H1 (cell line): ENCODE results near the gene ADRA2A. TPM values are rescaled to one million over a fixed set of nuclear protein-coding genes. Genes with fewer than 3 reads are reported as not detected.

Experiments
- CTCF ChIA-PET: fragments of 300-600 bp; sonication (Branson Sonifier 250); formaldehyde crosslinking; loops from one replicate; lab custom pipeline; 2021; ENCODE audit not compliant: partially characterized antibody; lab: Charles Lee
- POLR2A ChIA-PET: fragments of 300-600 bp; sonication (Branson Sonifier 250); formaldehyde crosslinking; loops from one replicate; lab custom pipeline; 2021; ENCODE audit warnings: inconsistent platforms; ENCODE audit not compliant: partially characterized antibody; lab: Charles Lee
- DNase-seq, 2 experiments: peaks; one replicate each; pipeline versions ENCODE4 v3.0.0 to v3.0.0-alpha.2; 2010 to 2022; ENCODE audit warnings: low spot score in 2 of 2, low read depth in 1 of 2, mixed read lengths in 1 of 2
- FAIRE-seq: peaks from 2 replicates; lab custom pipeline; 2011; peaks lifted over from hg19 to GRCh38; lab: Jason Lieb, UNC
- H2AFZ ChIP-seq: 2 replicates; pipeline ENCODE4 v1.8.1; 2012; ENCODE audit warnings: low read length, inconsistent platforms
- H2AK5ac ChIP-seq: 2 replicates; pipeline ENCODE4 v1.6.1; 2013; ENCODE audit warnings: low read depth, low read length
- H2BK120ac ChIP-seq: replicated peaks from 2 replicates; pipeline ENCODE3; 2013; ENCODE audit warnings: low read depth, low read length, inconsistent platforms
- H2BK12ac ChIP-seq: 2 replicates; pipeline ENCODE4 v1.6.1; 2013; ENCODE audit warnings: low read depth, low read length
- H2BK15ac ChIP-seq: 2 replicates; pipeline ENCODE4 v1.6.1; 2013; ENCODE audit warnings: low read length
- H2BK20ac ChIP-seq: 2 replicates; pipeline ENCODE4 v1.6.1; 2013; ENCODE audit warnings: low read length
- H2BK5ac ChIP-seq: 2 replicates; pipeline ENCODE4 v1.6.1; 2013; ENCODE audit warnings: low read depth, low read length
- H3K14ac ChIP-seq: 2 replicates; pipeline ENCODE4 v1.6.1; 2013; ENCODE audit warnings: inconsistent platforms; ENCODE audit not compliant: insufficient read length
- H3K18ac ChIP-seq: 2 replicates; pipeline ENCODE4 v1.6.1; 2013; ENCODE audit warnings: low read length; ENCODE audit errors: extremely low read depth
- H3K23ac ChIP-seq: 2 replicates; pipeline ENCODE4 v1.6.1; 2013; ENCODE audit warnings: inconsistent platforms; ENCODE audit not compliant: insufficient read length
- H3K23me2 ChIP-seq: 2 replicates; pipeline ENCODE4 v1.6.1; 2013; ENCODE audit warnings: low read depth, low read length
- H3K27ac ChIP-seq: 2 replicates; pipeline ENCODE4 v1.6.1; 2011; ENCODE audit warnings: low read depth, low read length, inconsistent platforms
- H3K27me3 ChIP-seq, 4 experiments: replicated peaks in 1 of 4; 1 replicate in 1 of 4; 2 replicates in 3 of 4; pipeline versions ENCODE4 v1.6.1 to v1.8.1; 2011 to 2013; ENCODE audit warnings: low read length in 3 of 4, mild to moderate bottlenecking in 3 of 4, inconsistent platforms in 2 of 4, mixed read lengths in 2 of 4, moderate library complexity in 1 of 4; ENCODE audit not compliant: control insufficient read depth in 3 of 4, insufficient read depth in 3 of 4; ENCODE audit errors: extremely low read depth in 1 of 4
- H3K36me3 ChIP-seq, 4 experiments: 2 replicates each; pipeline versions ENCODE4 v1.6.1 to v1.8.1; 2011 to 2013; ENCODE audit warnings: mild to moderate bottlenecking in 4 of 4, low read length in 3 of 4, moderate library complexity in 2 of 4, control low read depth in 1 of 4, inconsistent platforms in 1 of 4; ENCODE audit not compliant: insufficient read depth in 4 of 4, control insufficient read depth in 2 of 4
- H3K4ac ChIP-seq: replicated peaks from 2 replicates; pipeline ENCODE3; 2013; ENCODE audit warnings: low read length, low read depth, mixed read lengths, inconsistent platforms; ENCODE audit not compliant: insufficient read length
- H3K4me1 ChIP-seq, 4 experiments: replicated peaks in 1 of 4; 1 replicate in 1 of 4; 2 replicates in 3 of 4; pipeline versions ENCODE4 v1.6.1 to v1.8.1; 2011 to 2013; ENCODE audit warnings: low read length in 3 of 4, inconsistent platforms in 2 of 4, mixed read lengths in 1 of 4; ENCODE audit not compliant: insufficient read depth in 4 of 4, control insufficient read depth in 3 of 4
- H3K4me2 ChIP-seq, 2 experiments: 2 replicates each; pipeline versions ENCODE4 v1.6.1 to v1.8.1; 2011 to 2013; ENCODE audit warnings: low read depth in 2 of 2, low read length in 2 of 2, control low read depth in 1 of 2, inconsistent platforms in 1 of 2, mild to moderate bottlenecking in 1 of 2; ENCODE audit not compliant: insufficient read depth in 1 of 2
- H3K4me3 ChIP-seq, 4 experiments: fragments of 200-600, 300-600 bp in 1 of 4; sonication (generic), shearing (Covaris generic), sonication (Bioruptor Twin) in 1 of 4; 2 replicates each; pipeline versions ENCODE4 v1.5.1 to v1.8.1; 2011 to 2016; ENCODE audit warnings: low read length in 4 of 4, low read depth in 3 of 4, control low read depth in 2 of 4, inconsistent platforms in 2 of 4, mild to moderate bottlenecking in 2 of 4, mixed read lengths in 1 of 4, moderate library complexity in 1 of 4; ENCODE audit not compliant: insufficient read depth in 2 of 4; ENCODE audit errors: extremely low read depth in 1 of 4
- H3K56ac ChIP-seq: replicated peaks from 2 replicates; pipeline ENCODE3; 2013; ENCODE audit warnings: low read depth, mild to moderate bottlenecking, mixed read lengths, low read length, inconsistent platforms; ENCODE audit not compliant: insufficient read length
- H3K79me1 ChIP-seq: 2 replicates; pipeline ENCODE4 v1.6.1; 2013; ENCODE audit warnings: low read depth, low read length, control low read depth
- H3K79me2 ChIP-seq, 2 experiments: 2 replicates each; pipeline versions ENCODE4 v1.6.1 to v1.8.1; 2012 to 2013; ENCODE audit warnings: low read length in 2 of 2, mild to moderate bottlenecking in 2 of 2, inconsistent platforms in 1 of 2; ENCODE audit not compliant: insufficient read depth in 2 of 2, control insufficient read depth in 1 of 2
- H3K9ac ChIP-seq, 4 experiments: replicated peaks in 1 of 4; 1 replicate in 1 of 4; 2 replicates in 3 of 4; pipeline versions ENCODE4 v1.6.1 to v1.8.1; 2011 to 2013; ENCODE audit warnings: low read depth in 3 of 4, low read length in 3 of 4, control low read depth in 2 of 4, mild to moderate bottlenecking in 2 of 4, moderate library complexity in 2 of 4, inconsistent platforms in 1 of 4; ENCODE audit errors: extremely low read depth in 1 of 4
- H3K9me3 ChIP-seq, 2 experiments: 2 replicates each; pipeline versions ENCODE4 v1.6.1 to v1.8.1; 2012 to 2013; ENCODE audit warnings: mild to moderate bottlenecking in 2 of 2, moderate library complexity in 2 of 2, control low read depth in 1 of 2, inconsistent platforms in 1 of 2, low read depth in 1 of 2, low read length in 1 of 2, mixed read lengths in 1 of 2; ENCODE audit not compliant: insufficient read depth in 2 of 2
- H4K20me1 ChIP-seq, 2 experiments: replicated peaks in 1 of 2; 2 replicates each; pipeline versions ENCODE3 to v1.8.1; 2011 to 2013; ENCODE audit warnings: inconsistent platforms in 2 of 2, low read length in 2 of 2, mild to moderate bottlenecking in 1 of 2; ENCODE audit not compliant: insufficient read depth in 2 of 2, control insufficient read depth in 1 of 2
- H4K5ac ChIP-seq: 2 replicates; pipeline ENCODE4 v1.6.1; 2013; ENCODE audit warnings: low read length, low read depth, mixed read lengths, inconsistent platforms; ENCODE audit not compliant: insufficient read length
- H4K8ac ChIP-seq: 2 replicates; pipeline ENCODE4 v1.8.0; 2013; ENCODE audit warnings: mild to moderate bottlenecking, moderate library complexity, low read length, inconsistent platforms; ENCODE audit not compliant: insufficient read depth; ENCODE audit errors: extremely low read depth
- H4K91ac ChIP-seq: replicated peaks from 2 replicates; pipeline ENCODE3; 2013; ENCODE audit warnings: low read length, mixed read lengths, inconsistent platforms; ENCODE audit not compliant: insufficient read length
- CREB1 ChIP-seq: IDR thresholded peaks from 2 replicates; pipeline ENCODE4 v1.6.1; 2012; ENCODE audit warnings: inconsistent platforms
- KDM4A ChIP-seq: IDR thresholded peaks from one replicate; pipeline ENCODE4 v1.7.1; 2012; ENCODE audit warnings: low read depth, mild to moderate bottlenecking, moderate library complexity, low read length, inconsistent platforms; ENCODE audit not compliant: severe bottlenecking
- NANOG ChIP-seq: IDR thresholded peaks from 2 replicates; pipeline ENCODE4 v1.6.1; 2011; ENCODE audit warnings: low read length, low read depth, mild to moderate bottlenecking, inconsistent platforms; ENCODE audit not compliant: insufficient read depth, poor library complexity, severe bottlenecking
- NRF1 ChIP-seq: IDR thresholded peaks from 2 replicates; pipeline ENCODE4 v1.6.1; 2011; ENCODE audit warnings: mild to moderate bottlenecking, low read depth, low read length, improper control_type of control experiment
- SUZ12 ChIP-seq: fragments of 200-600 bp; sonication (generic); IDR thresholded peaks from 2 replicates; pipeline ENCODE4 v1.6.1; 2012; ENCODE audit warnings: mild to moderate bottlenecking, inconsistent platforms, low read length, moderate library complexity, mixed read lengths
- WGBS, 2 experiments: shearing (Covaris generic) in 1 of 2; methylation state at CpG; one replicate each; pipeline versions ENCODE4 v1.1.6 to v1.1.7; 2013 to 2015; ENCODE audit warnings: low lambda C conversion rate in 2 of 2, mixed read lengths in 2 of 2, inconsistent platforms in 1 of 2, low coverage in 1 of 2, missing lambda C conversion rate in 1 of 2; ENCODE audit not compliant: insufficient replicate concordance in 2 of 2, insufficient coverage in 1 of 2, insufficient read length in 1 of 2; ENCODE audit errors: extremely low coverage in 1 of 2, missing lambda C conversion rate in 1 of 2; 5-methylcytosine and 5-hydroxymethylcytosine counted together
- polyA plus RNA-seq, 7 experiments: library from polyadenylated mRNA; depleted of rRNA in 3 of 7; stranded (reverse) in 5 of 7; unstranded in 2 of 7; fragments of >200 nt in 5 of 7; fragments of 200-250 nt in 2 of 7; gene quantifications; 1 replicate in 5 of 7; 2 replicates in 1 of 7; 4 replicates in 1 of 7; pipeline versions ENCODE4 v1.2.1 to v1.2.3, GENCODE V29; 2011 to 2013; ENCODE audit warnings: missing spikeins in 2 of 7, mixed read lengths in 2 of 7
- total RNA-seq: library from RNA; stranded (reverse); fragmentation: NEBNext Ultra II Directional; extraction: Animal tissue kit (Norgen Biotek cat#: 25700); gene quantifications from 2 replicates; pipeline ENCODE4 v1.2.1, GENCODE V29; 2021
- TF ChIP-seq, protein P1 (sequence below): IDR thresholded peaks from 2 replicates; pipeline ENCODE4 v1.6.1; 2012; ENCODE audit warnings: inconsistent platforms

The ADRA2A gene
- total and polyA plus RNA-seq, 2 of the 8 experiments (the other 6 are each of a cell fraction or from before 2014, with no cell fraction given) = 5.9 to 6.2 TPM

DNA sequence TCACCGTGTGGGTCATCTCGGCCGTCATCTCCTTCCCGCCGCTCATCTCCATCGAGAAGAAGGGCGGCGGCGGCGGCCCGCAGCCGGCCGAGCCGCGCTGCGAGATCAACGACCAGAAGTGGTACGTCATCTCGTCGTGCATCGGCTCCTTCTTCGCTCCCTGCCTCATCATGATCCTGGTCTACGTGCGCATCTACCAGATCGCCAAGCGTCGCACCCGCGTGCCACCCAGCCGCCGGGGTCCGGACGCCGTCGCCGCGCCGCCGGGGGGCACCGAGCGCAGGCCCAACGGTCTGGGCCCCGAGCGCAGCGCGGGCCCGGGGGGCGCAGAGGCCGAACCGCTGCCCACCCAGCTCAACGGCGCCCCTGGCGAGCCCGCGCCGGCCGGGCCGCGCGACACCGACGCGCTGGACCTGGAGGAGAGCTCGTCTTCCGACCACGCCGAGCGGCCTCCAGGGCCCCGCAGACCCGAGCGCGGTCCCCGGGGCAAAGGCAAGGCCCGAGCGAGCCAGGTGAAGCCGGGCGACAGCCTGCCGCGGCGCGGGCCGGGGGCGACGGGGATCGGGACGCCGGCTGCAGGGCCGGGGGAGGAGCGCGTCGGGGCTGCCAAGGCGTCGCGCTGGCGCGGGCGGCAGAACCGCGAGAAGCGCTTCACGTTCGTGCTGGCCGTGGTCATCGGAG is 1.8 kb downstream of the ADRA2A start:
- WGBS, 2 experiments = 87% methylated on average over 34 of the region's 104 CpGs; no CpG with 5 or more reads in 1 of the 2 experiments
- H3K79me2 ChIP-seq = no peaks in the 10 kb centered on the region
- peaks cover 2 to 18% (median 10%) of the 10 kb centered on the region in 4 experiments for H3K4me1 ChIP-seq
- no peak overlapping the region for H3K23ac ChIP-seq
- H4K5ac ChIP-seq = no peak overlapping the region
- peak in 1 of 2 experiments; percentile 54 for DNase-seq
- H2AK5ac ChIP-seq = no peak overlapping the region
- no peak overlapping the region for H3K4ac ChIP-seq
- H2BK120ac ChIP-seq = no peak overlapping the region
- H3K79me1 ChIP-seq = no peaks in the 10 kb centered on the region
- peak overlapping the region; percentile 61; the same call in 1 of the 2 replicates for H2BK15ac ChIP-seq
- no peak overlapping the region for H2BK5ac ChIP-seq
- H3K23me2 ChIP-seq = no peaks in the 10 kb centered on the region; the same call in 1 of the 2 replicates
- H3K9ac ChIP-seq = no peak overlapping the region
- no peak overlapping the region for H3K27ac ChIP-seq
- peak overlapping the region; percentile 46; the same call in 1 of the 2 replicates for H4K8ac ChIP-seq
- TF ChIP-seq KDM4A = peak; percentile 31
- TF ChIP-seq, protein P1, sequence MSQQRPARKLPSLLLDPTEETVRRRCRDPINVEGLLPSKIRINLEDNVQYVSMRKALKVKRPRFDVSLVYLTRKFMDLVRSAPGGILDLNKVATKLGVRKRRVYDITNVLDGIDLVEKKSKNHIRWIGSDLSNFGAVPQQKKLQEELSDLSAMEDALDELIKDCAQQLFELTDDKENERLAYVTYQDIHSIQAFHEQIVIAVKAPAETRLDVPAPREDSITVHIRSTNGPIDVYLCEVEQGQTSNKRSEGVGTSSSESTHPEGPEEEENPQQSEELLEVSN = peak; percentile 17
- TF ChIP-seq NRF1 = no peak
- TF ChIP-seq NANOG = no peak
- peak; percentile 12; the same call in 1 of the 2 replicates for TF ChIP-seq SUZ12
- TF ChIP-seq CREB1 = 0 out of 2 replicates have a peak, but pooled peaks have one; percentile 38
- H3K4me2 ChIP-seq = peak overlapping the region; percentile 48 to 88
- ChIA-PET POLR2A (interaction anchor here (0.8 to 0.9 kb wide), 2 partner anchors 9 to 51 kb away, joined by 3 to 6 read pairs; no protein-coding TSS in a partner anchor), CTCF (interaction anchor here (0.6 to 6.8 kb wide), 13 partner anchors 9 to 444 kb away, joined by 3 to 83 read pairs (median 4); no protein-coding TSS in a partner anchor)
- H3K27me3 ChIP-seq = peaks cover 12 to 27% (median 24%) of the 10 kb centered on the region in 4 experiments
- peaks cover 0 to 2% of the 10 kb centered on the region in 2 experiments for H4K20me1 ChIP-seq
- H2AFZ ChIP-seq = 0 out of 2 replicates have a peak overlapping the region, but pooled peaks have one; percentile 73
- peak overlapping the region in 2 of 4 experiments; percentile 20 to 72; a peak in 4 of 8 replicates for H3K4me3 ChIP-seq
- H2BK12ac ChIP-seq = peak overlapping the region; percentile 89; the same call in 1 of the 2 replicates
- H4K91ac ChIP-seq = no peak overlapping the region
- no peak for FAIRE-seq
- no peak overlapping the region for H3K18ac ChIP-seq
- peaks cover 0 to 13% (median 0%) of the 10 kb centered on the region in 4 experiments; a peak in 1 of 8 replicates for H3K36me3 ChIP-seq
- H3K14ac ChIP-seq = no peak overlapping the region
- H2BK20ac ChIP-seq = no peak overlapping the region
- peaks cover 0 to 14% of the 10 kb centered on the region in 2 experiments; a peak in 1 of 4 replicates for H3K9me3 ChIP-seq
- no peak overlapping the region for H3K56ac ChIP-seq
